Stomach (tissue), 9 donors: Measurements from ENCODE around the gene NR3C1. TPM values are rescaled to one million over a fixed set of nuclear protein-coding genes. Genes with fewer than 3 reads are reported as not detected.

ENCODE experiments used
- DNase-seq, 2 donors: peaks; one replicate each; pipeline versions ENCODE4 v3.0.0 to v3.0.0-alpha.2; 2013 to 2019
- H3K27ac ChIP-seq, 5 donors: fragments of 200-600 bp in 4 of 5; sonication (generic) in 4 of 5; one replicate each; pipeline ENCODE4 v1.5.1; 2013 to 2019; ENCODE audit warnings: mild to moderate bottlenecking in 1 of 5, moderate library complexity in 1 of 5
- H3K27me3 ChIP-seq, 3 donors: fragments of 200-600 bp; sonication (generic); one replicate each; pipeline ENCODE4 v1.5.1; 2017 to 2019; ENCODE audit warnings: mixed run types in 1 of 3
- H3K36me3 ChIP-seq, 4 donors: fragments of 200-600 bp; sonication (generic); 1 replicate in 3 of 4; 2 replicates in 1 of 4; pipeline ENCODE4 v1.5.1; 2016 to 2019
- H3K4me1 ChIP-seq, 4 donors: fragments of 200-600 bp; sonication (generic); one replicate each; pipeline ENCODE4 v1.5.1; 2016 to 2019
- H3K4me3 ChIP-seq, 4 donors: fragments of 200-600 bp; sonication (generic) in 3 of 4; one replicate each; pipeline ENCODE4 v1.5.1; 2016 to 2019; ENCODE audit warnings: mild to moderate bottlenecking in 1 of 4
- H3K9me3 ChIP-seq, 4 donors: fragments of 200-600 bp; sonication (generic); one replicate each; pipeline ENCODE4 v1.5.1; 2016 to 2019
- CTCF ChIP-seq, 7 experiments: fragments of 450-650 bp in 4 of 7; fragments of 200-600 bp in 3 of 7; sonication (generic) in 3 of 7; IDR thresholded peaks; one replicate each; pipeline ENCODE4 v1.5.1; 2016 to 2019; ENCODE audit warnings: antibody characterized with exemption in 7 of 7, control low read depth in 2 of 7, mild to moderate bottlenecking in 1 of 7
- EP300 ChIP-seq: sonication (generic); formaldehyde crosslinking; IDR thresholded peaks from one replicate; pipeline ENCODE4 v1.6.1; 2017; ENCODE audit warnings: antibody characterized with exemption
- POLR2A ChIP-seq, 4 donors: fragments of 450-650 bp; IDR thresholded peaks; one replicate each; pipeline ENCODE4 v1.6.1; 2016; ENCODE audit warnings: antibody characterized with exemption in 4 of 4, control low read depth in 2 of 4, mild to moderate bottlenecking in 1 of 4, moderate library complexity in 1 of 4
- POLR2AphosphoS5 ChIP-seq, 3 donors: sonication (generic); formaldehyde crosslinking; IDR thresholded peaks; one replicate each; pipeline ENCODE4 v1.6.1; 2016; ENCODE audit warnings: antibody characterized with exemption in 3 of 3
- WGBS, 5 donors: extraction: QIAGEN DNeasy Blood & Tissue Kit in 3 of 5; methylation state at CpG; one replicate each; pipeline versions ENCODE4 v1.1.5 to v1.1.7; 2013 to 2018; 5-methylcytosine and 5-hydroxymethylcytosine counted together
- intact Hi-C: fragments of 100-400 bp; cut with DNase I; formaldehyde crosslinking; loops from one replicate; pipeline ENCODE4 v1.15.1; 2023; ENCODE audit warnings: low total_unique reads
- polyA plus RNA-seq, 3 donors: library from polyadenylated mRNA; stranded (reverse); fragments of 200-250 nt; gene quantifications; one replicate each; pipeline ENCODE4 v1.2.3, GENCODE V29; 2013
- total RNA-seq, 5 donors: library from RNA; depleted of rRNA; stranded (reverse); fragments of >200 nt; gene quantifications; one replicate each; pipeline versions ENCODE4 v1.1.0 to v1.2.3, GENCODE V29; 2014 to 2016
- donor health status: healthy with polysubstance abuse.
- donor health status: Bipolar disorder and iron deficiency.
- donor health status: healthy.

The NR3C1 gene
- total and polyA plus RNA-seq, 8 donors: 6.4 to 82.8 (median 15.8) TPM

GRCh38 chr5:143347046-143347445 lies 56.4 kb downstream of the NR3C1 start:
- intact Hi-C loops: no loop called here
- Histone ChIP-seq H3K27ac (peak overlapping the region in 1 of 5 donors; percentile 15), H3K4me1 (peaks cover 0 to 79% (median 45%) of the 10 kb centered on the region in 4 donors)

GRCh38 chr5:143345671-143346440 lies 57.6 kb downstream of the NR3C1 start:
- no peaks in the 10 kb centered on the region for H3K9me3 ChIP-seq
- no peaks in the 10 kb centered on the region for H3K36me3 ChIP-seq
- TF ChIP-seq CTCF (IDR thresholded peaks at IDR 0.05) (no peak), POLR2A (IDR thresholded peaks at IDR 0.05) (no peak), EP300 (no peak), POLR2AphosphoS5 (IDR thresholded peaks at IDR 0.05) (no peak)
- H3K27me3 ChIP-seq: no peaks in the 10 kb centered on the region
- intact Hi-C loops: no loop called here
- H3K4me3 ChIP-seq: no peak overlapping the region
- H3K4me1 ChIP-seq: peaks cover 0 to 83% (median 46%) of the 10 kb centered on the region in 4 donors
- no peak overlapping the region for H3K27ac ChIP-seq
- no peak for DNase-seq
- WGBS, 5 donors: 76 to 96% (median 91%) methylated on average over 1 of the region's 1 CpG

More at GRCh38 chr5:143347046-143347445, 56.4 kb downstream of the NR3C1 start:
- TF ChIP-seq CTCF (IDR thresholded peaks at IDR 0.05) (no peak), POLR2A (IDR thresholded peaks at IDR 0.05) (no peak)
- Histone ChIP-seq H3K27me3 (no peaks in the 10 kb centered on the region), H3K4me3 (no peak overlapping the region), H3K36me3 (no peaks in the 10 kb centered on the region), H3K9me3 (no peaks in the 10 kb centered on the region)
- WGBS, 5 donors: 39 to 56% (median 50%) methylated on average over 1 of the region's 1 CpG
- DNase-seq: no peak

- WGBS, 5 donors: 67 to 100% (median 93%) methylated on average over 2 of the region's 2 CpGs
- no peaks in the 10 kb centered on the region for H3K27me3 ChIP-seq
- no peak overlapping the region for H3K27ac ChIP-seq
- intact Hi-C loops: no loop called here
- no peaks in the 10 kb centered on the region for H3K36me3 ChIP-seq
- DNase-seq: no peak
- H3K4me1 ChIP-seq: peaks cover 0 to 73% (median 37%) of the 10 kb centered on the region in 4 donors
- no peaks in the 10 kb centered on the region for H3K9me3 ChIP-seq
- H3K4me3 ChIP-seq: no peak overlapping the region
- TF ChIP-seq CTCF (IDR thresholded peaks at IDR 0.05) (no peak), POLR2A (IDR thresholded peaks at IDR 0.05) (no peak), EP300 (no peak), POLR2AphosphoS5 (IDR thresholded peaks at IDR 0.05) (no peak)
Measured at GRCh38 chr5:143343042-143343441, 60.4 kb downstream of the NR3C1 start.

- Histone ChIP-seq H3K4me1 (peaks cover 0 to 72% (median 36%) of the 10 kb centered on the region in 4 donors), H3K27ac (peak overlapping the region in 2 of 5 donors; percentile 5 to 17), H3K36me3 (no peaks in the 10 kb centered on the region), H3K4me3 (no peak overlapping the region), H3K27me3 (no peaks in the 10 kb centered on the region), H3K9me3 (no peaks in the 10 kb centered on the region)
- DNase-seq: no peak
- intact Hi-C loops: no loop called here
- WGBS, 5 donors: 84 to 93% (median 92%) methylated on average over 5 of the region's 5 CpGs
- TF ChIP-seq CTCF (IDR thresholded peaks at IDR 0.05) (no peak), EP300 (no peak), POLR2AphosphoS5 (IDR thresholded peaks at IDR 0.05) (no peak), POLR2A (IDR thresholded peaks at IDR 0.05) (no peak)
Measured at GRCh38 chr5:143342607-143343006, 60.9 kb downstream of the NR3C1 start.
